DND-41 (cell line): ENCODE results near the gene RELA.

ENCODE experiments used
- CTCF ChIP-seq: IDR thresholded peaks from 2 replicates; pipeline ENCODE4 v1.5.1; 2012; ENCODE audit warnings: borderline replicate concordance, low read length, moderate library complexity, mild to moderate bottlenecking; ENCODE audit not compliant: poor library complexity, severe bottlenecking; ENCODE audit errors: extremely low read depth
- EZH2 ChIP-seq: IDR thresholded peaks from 3 replicates; pipeline ENCODE4 v1.6.1; 2012; ENCODE audit warnings: borderline replicate concordance, low read depth, mild to moderate bottlenecking, moderate library complexity, low read length, inconsistent platforms; ENCODE audit not compliant: severe bottlenecking

- no peak for TF ChIP-seq CTCF
- no peak for TF ChIP-seq EZH2
Measured at GRCh38 chr11:65621460-65621859, 41.3 kb downstream of the RELA start.
